Esophagus squamous epithelium (tissue), 4 donors: ENCODE data around the gene FAM20A.

ENCODE experiments used
- CTCF ChIP-seq, 6 experiments: fragments of 450-650 bp in 4 of 6; fragments of 200-600 bp in 2 of 6; sonication (generic) in 2 of 6; IDR thresholded peaks; one replicate each; pipeline ENCODE4 v1.5.1; 2016 to 2019; ENCODE audit warnings: antibody characterized with exemption in 6 of 6, mild to moderate bottlenecking in 4 of 6, moderate library complexity in 4 of 6
- POLR2A ChIP-seq, 4 donors: fragments of 450-650 bp; IDR thresholded peaks; one replicate each; pipeline ENCODE4 v1.6.1; 2017; ENCODE audit warnings: antibody characterized with exemption in 4 of 4, mild to moderate bottlenecking in 4 of 4, moderate library complexity in 3 of 4

- TF ChIP-seq CTCF (IDR thresholded peaks at IDR 0.05) (no peak), POLR2A (IDR thresholded peaks at IDR 0.05) (no peak)
Measured at GRCh38 chr17:68556551-68556950, 44.6 kb downstream of the FAM20A start.
